Panc1 (cell line): ENCODE results near the gene HSD17B2. TPM values are rescaled to one million over a fixed set of nuclear protein-coding genes. Genes with fewer than 3 reads are reported as not detected.

Experiments used
- ATAC-seq: fragments of 200-7000 bp; cut with Tn5 transposase; 2 replicates; pipeline ENCODE4 v1.9.1; 2020; ENCODE audit warnings: mild to moderate bottlenecking, moderate library complexity
- BruUV-seq: library from RNA; stranded (reverse); fragments of 400-500 nt; replicated peaks from 2 replicates; lab custom pipeline; 2021; lab: Mats Ljungman, UMichigan
- CTCF ChIA-PET: fragments of 300-600 bp; sonication (Branson Sonifier 250); formaldehyde crosslinking; loops from one replicate; lab custom pipeline; 2022; ENCODE audit warnings: antibody characterized with exemption; lab: Charles Lee
- POLR2A ChIA-PET: fragments of 300-600 bp; sonication (Branson Sonifier 250); formaldehyde crosslinking; loops from one replicate; lab custom pipeline; 2022; ENCODE audit warnings: antibody characterized with exemption; lab: Charles Lee
- DNase-seq: peaks from one replicate; pipeline ENCODE4 v3.0.0-alpha.2; 2010; ENCODE audit warnings: low read depth, low spot score
- H3K27ac ChIP-seq: 2 replicates; pipeline ENCODE4 v1.5.1; 2011; ENCODE audit warnings: mild to moderate bottlenecking, low read length, inconsistent platforms
- H3K27me3 ChIP-seq: fragments of 200-500 bp; sonication (Bioruptor generic); 2 replicates; pipeline ENCODE4 v1.6.0; 2014; ENCODE audit warnings: low read length, inconsistent platforms; ENCODE audit not compliant: control insufficient read depth, insufficient read depth
- H3K36me3 ChIP-seq: fragments of 200-500 bp; sonication (Bioruptor generic); 2 replicates; pipeline ENCODE4 v1.5.1; 2014; ENCODE audit warnings: inconsistent platforms, mild to moderate bottlenecking, low read length, moderate library complexity; ENCODE audit not compliant: control insufficient read depth, insufficient read depth
- H3K4me1 ChIP-seq: 2 replicates; pipeline ENCODE4 v1.5.1; 2011; ENCODE audit warnings: inconsistent platforms, mild to moderate bottlenecking, low read length, moderate library complexity; ENCODE audit not compliant: control insufficient read depth, insufficient read depth
- H3K4me3 ChIP-seq, 2 experiments: 2 replicates each; pipeline ENCODE4 v1.5.1; 2011 to 2012; ENCODE audit warnings: low read depth in 2 of 2, low read length in 2 of 2, mild to moderate bottlenecking in 2 of 2, inconsistent platforms in 1 of 2, moderate library complexity in 1 of 2
- H3K9me3 ChIP-seq: fragments of 200-500 bp; sonication (Bioruptor generic); 2 replicates; pipeline ENCODE4 v1.5.1; 2014; ENCODE audit warnings: low read depth, mild to moderate bottlenecking, inconsistent platforms, low read length, moderate library complexity; ENCODE audit not compliant: control insufficient read depth, insufficient read depth
- CTCF ChIP-seq: fragments of 450-650 bp; IDR thresholded peaks from 2 replicates; pipeline ENCODE4 v1.5.1; 2017; ENCODE audit warnings: mild to moderate bottlenecking
- POLR2AphosphoS5 ChIP-seq: IDR thresholded peaks from 2 replicates; pipeline ENCODE4 v1.6.1; 2012; ENCODE audit warnings: mild to moderate bottlenecking, low read depth, low read length, moderate library complexity
- SIN3A ChIP-seq: IDR thresholded peaks from 2 replicates; pipeline ENCODE4 v1.6.1; 2012; ENCODE audit warnings: low read depth, mild to moderate bottlenecking, low read length, moderate library complexity, borderline replicate concordance; ENCODE audit not compliant: insufficient read depth
- TCF7L2 ChIP-seq: IDR thresholded peaks from 2 replicates; pipeline ENCODE4 v1.6.1; 2011; ENCODE audit warnings: mild to moderate bottlenecking, low read depth, low read length, inconsistent platforms
- in situ Hi-C: cut with HindIII; loops from 2 replicates; pipeline ENCODE4 v1.10.0; 2016; ENCODE audit warnings: low sequenced_read_pairs, low pct_unique_long_range_greater_than_20kb
- intact Hi-C: fragments of 100-400 bp; cut with micrococcal nuclease; formaldehyde crosslinking; loops from one replicate; pipeline ENCODE4 v1.10.0; 2022; ENCODE audit not compliant: unreplicated experiment
- total RNA-seq: library from RNA; stranded (reverse); gene quantifications from one replicate; pipeline ENCODE4 v1.2.1, GENCODE V29; 2021; ENCODE audit not compliant: unreplicated experiment
- TF ChIP-seq, protein P1 (sequence below), 2 experiments: IDR thresholded peaks; 2 replicates each; pipeline ENCODE4 v1.6.1; 2011 to 2012; ENCODE audit warnings: low read depth in 2 of 2, control low read depth in 1 of 2, low read length in 1 of 2, mild to moderate bottlenecking in 1 of 2, moderate library complexity in 1 of 2; ENCODE audit not compliant: insufficient read depth in 1 of 2

HSD17B2 gene
- total RNA-seq, 1 experiment from 2014 or later: 0.41 TPM

- Histone ChIP-seq H3K27me3 (no peaks in the 10 kb centered on the region), H3K27ac (no peak overlapping the region), H3K9me3 (no peaks in the 10 kb centered on the region), H3K4me1 (0 out of 2 replicates have a peak, but pooled peaks cover 2% of the 10 kb centered on the region), H3K36me3 (no peaks in the 10 kb centered on the region), H3K4me3 (no peak overlapping the region)
- TF ChIP-seq POLR2AphosphoS5 (no peak), SIN3A (no peak), TCF7L2 (no peak), CTCF (no peak)
- TF ChIP-seq, protein P1, sequence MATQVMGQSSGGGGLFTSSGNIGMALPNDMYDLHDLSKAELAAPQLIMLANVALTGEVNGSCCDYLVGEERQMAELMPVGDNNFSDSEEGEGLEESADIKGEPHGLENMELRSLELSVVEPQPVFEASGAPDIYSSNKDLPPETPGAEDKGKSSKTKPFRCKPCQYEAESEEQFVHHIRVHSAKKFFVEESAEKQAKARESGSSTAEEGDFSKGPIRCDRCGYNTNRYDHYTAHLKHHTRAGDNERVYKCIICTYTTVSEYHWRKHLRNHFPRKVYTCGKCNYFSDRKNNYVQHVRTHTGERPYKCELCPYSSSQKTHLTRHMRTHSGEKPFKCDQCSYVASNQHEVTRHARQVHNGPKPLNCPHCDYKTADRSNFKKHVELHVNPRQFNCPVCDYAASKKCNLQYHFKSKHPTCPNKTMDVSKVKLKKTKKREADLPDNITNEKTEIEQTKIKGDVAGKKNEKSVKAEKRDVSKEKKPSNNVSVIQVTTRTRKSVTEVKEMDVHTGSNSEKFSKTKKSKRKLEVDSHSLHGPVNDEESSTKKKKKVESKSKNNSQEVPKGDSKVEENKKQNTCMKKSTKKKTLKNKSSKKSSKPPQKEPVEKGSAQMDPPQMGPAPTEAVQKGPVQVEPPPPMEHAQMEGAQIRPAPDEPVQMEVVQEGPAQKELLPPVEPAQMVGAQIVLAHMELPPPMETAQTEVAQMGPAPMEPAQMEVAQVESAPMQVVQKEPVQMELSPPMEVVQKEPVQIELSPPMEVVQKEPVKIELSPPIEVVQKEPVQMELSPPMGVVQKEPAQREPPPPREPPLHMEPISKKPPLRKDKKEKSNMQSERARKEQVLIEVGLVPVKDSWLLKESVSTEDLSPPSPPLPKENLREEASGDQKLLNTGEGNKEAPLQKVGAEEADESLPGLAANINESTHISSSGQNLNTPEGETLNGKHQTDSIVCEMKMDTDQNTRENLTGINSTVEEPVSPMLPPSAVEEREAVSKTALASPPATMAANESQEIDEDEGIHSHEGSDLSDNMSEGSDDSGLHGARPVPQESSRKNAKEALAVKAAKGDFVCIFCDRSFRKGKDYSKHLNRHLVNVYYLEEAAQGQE (IDR thresholded peaks at IDR 0.05; ENCODE audit: insufficient read depth in 1 of 2, low read depth in 2 of 2, low read length in 1 of 2): no peak
- ATAC-seq (no peak), DNase-seq (no peak)
- ChIA-PET POLR2A (no interaction called here), CTCF (no interaction called here)
- in situ Hi-C loops (no loop called here), intact Hi-C loops (no loop called here)
- no TSS peak for BruUV-seq
These were observed 42.2 kb upstream of the HSD17B2 start for GRCh38 chr16:81992859-81993258.

GRCh38 chr16:81994485-81994884 is 40.6 kb upstream of the HSD17B2 start:
- in situ Hi-C loops (no loop called here), intact Hi-C loops (no loop called here)
- no peak for DNase-seq
- BruUV-seq: no TSS peak
- no peak for ATAC-seq
- POLR2A ChIA-PET: no interaction called here
- Histone ChIP-seq H3K9me3 (no peaks in the 10 kb centered on the region), H3K36me3 (no peaks in the 10 kb centered on the region), H3K27me3 (no peaks in the 10 kb centered on the region), H3K27ac (no peak overlapping the region), H3K4me1 (0 out of 2 replicates have a peak, but pooled peaks cover 2% of the 10 kb centered on the region), H3K4me3 (no peak overlapping the region)
- TF ChIP-seq CTCF (peak; percentile 38), TCF7L2 (no peak)
- CTCF ChIA-PET: no interaction called here
